WTC11 (cell line): ENCODE measurements around the gene ASTN2. TPM values are rescaled to one million over a fixed set of nuclear protein-coding genes. Genes with fewer than 3 reads are reported as not detected.

Source experiments
- ATAC-seq: fragments of 200-7000 bp; cut with Tn5 transposase; 2 replicates; pipeline ENCODE4 v1.10.0; 2021; ENCODE audit warnings: mild to moderate bottlenecking, moderate library complexity
- CTCF ChIA-PET: fragments of 300-600 bp; sonication (Branson Sonifier 250); formaldehyde crosslinking; loops from one replicate; lab custom pipeline; 2021; ENCODE audit warnings: antibody characterized with exemption; lab: Charles Lee
- POLR2A ChIA-PET: fragments of 350-600 bp; sonication (Branson Sonifier 250); formaldehyde crosslinking; loops from one replicate; lab custom pipeline; 2021; ENCODE audit warnings: antibody characterized with exemption; lab: Charles Lee
- DNase-seq: peaks from one replicate; pipeline ENCODE4 v3.0.0; 2021; ENCODE audit warnings: low spot score
- H3K27ac Mint-ChIP-seq: 2 replicates; pipeline ENCODE4 v1.8.0; 2021; ENCODE audit warnings: mixed read lengths
- H3K27me3 Mint-ChIP-seq: 2 replicates; pipeline ENCODE4 v1.8.0; 2021; ENCODE audit warnings: low read depth, mild to moderate bottlenecking, moderate library complexity, mixed read lengths
- H3K36me3 Mint-ChIP-seq: 2 replicates; pipeline ENCODE4 v1.8.0; 2021; ENCODE audit warnings: mixed read lengths
- H3K4me1 Mint-ChIP-seq: 2 replicates; pipeline ENCODE4 v1.8.0; 2022; ENCODE audit warnings: mixed read lengths
- H3K4me3 Mint-ChIP-seq: 2 replicates; pipeline ENCODE4 v1.8.0; 2021; ENCODE audit warnings: mild to moderate bottlenecking, moderate library complexity, mixed read lengths
- H3K9me3 Mint-ChIP-seq: 2 replicates; pipeline ENCODE4 v1.8.0; 2021; ENCODE audit warnings: mixed read lengths
- ATF1 ChIP-seq: sonication (generic); formaldehyde crosslinking; IDR thresholded peaks from 2 replicates; pipeline ENCODE4 v1.8.1; 2023; ENCODE audit warnings: mild to moderate bottlenecking, moderate library complexity, missing genetic modification reagents
- ATF6 ChIP-seq: sonication (generic); formaldehyde crosslinking; IDR thresholded peaks from 2 replicates; pipeline ENCODE4 v1.8.1; 2023; ENCODE audit warnings: mild to moderate bottlenecking, missing genetic modification reagents
- CREM ChIP-seq: sonication (generic); formaldehyde crosslinking; IDR thresholded peaks from 2 replicates; pipeline ENCODE4 v1.8.1; 2022; ENCODE audit warnings: mild to moderate bottlenecking, missing genetic modification reagents, moderate library complexity
- FOXK1 ChIP-seq: sonication (generic); formaldehyde crosslinking; IDR thresholded peaks from 2 replicates; pipeline ENCODE4 v1.8.0; 2022; ENCODE audit warnings: mild to moderate bottlenecking, moderate library complexity, missing genetic modification reagents
- GTF2I ChIP-seq: fragments of 250-450 bp; sonication (Bioruptor Pico); conservative IDR thresholded peaks from 2 replicates; pipeline ENCODE4 v1.4.0; 2021; ENCODE audit warnings: mild to moderate bottlenecking
- KAT7 ChIP-seq: sonication (generic); formaldehyde crosslinking; IDR thresholded peaks from 2 replicates; pipeline ENCODE4 v1.8.1; 2023; ENCODE audit warnings: missing genetic modification reagents, mild to moderate bottlenecking, borderline replicate concordance
- MXD4 ChIP-seq: fragments of 250-450 bp; sonication (Bioruptor Pico); IDR thresholded peaks from 2 replicates; pipeline ENCODE4 v1.8.0; 2021; ENCODE audit warnings: mild to moderate bottlenecking, moderate library complexity, borderline replicate concordance
- NFATC4 ChIP-seq: fragments of 250-450 bp; sonication (Bioruptor Pico); IDR thresholded peaks from 2 replicates; pipeline ENCODE4 v1.9.0; 2021; ENCODE audit warnings: mild to moderate bottlenecking
- NR2C2 ChIP-seq: sonication (generic); formaldehyde crosslinking; IDR thresholded peaks from 2 replicates; pipeline ENCODE4 v1.8.0; 2022; ENCODE audit warnings: mild to moderate bottlenecking, missing genetic modification reagents
- TCF7 ChIP-seq: sonication (generic); formaldehyde crosslinking; IDR thresholded peaks from 2 replicates; pipeline ENCODE4 v1.8.0; 2022; ENCODE audit warnings: mild to moderate bottlenecking, low read depth, missing genetic modification reagents, moderate library complexity
- ZBTB21 ChIP-seq: sonication (generic); formaldehyde crosslinking; IDR thresholded peaks from 2 replicates; pipeline ENCODE4 v1.8.1; 2023; ENCODE audit warnings: mild to moderate bottlenecking, missing genetic modification reagents, borderline replicate concordance
- ZNF219 ChIP-seq: sonication (generic); formaldehyde crosslinking; IDR thresholded peaks from 2 replicates; pipeline ENCODE4 v1.8.0; 2023; ENCODE audit warnings: missing genetic modification reagents, mild to moderate bottlenecking, borderline replicate concordance
- ZNF263 ChIP-seq: sonication (generic); formaldehyde crosslinking; IDR thresholded peaks from 2 replicates; pipeline ENCODE4 v1.8.1; 2022; ENCODE audit warnings: low read depth, mild to moderate bottlenecking, moderate library complexity, missing genetic modification reagents
- ZNF671 ChIP-seq: fragments of 250-450 bp; sonication (Bioruptor Pico); IDR thresholded peaks from 2 replicates; pipeline ENCODE4 v1.8.0; 2021; ENCODE audit warnings: mild to moderate bottlenecking
- total RNA-seq: library from RNA; stranded (reverse); gene quantifications from 3 replicates; pipeline ENCODE4 v1.2.3, GENCODE V29; 2021
- TF ChIP-seq, protein P1 (sequence below): sonication (generic); formaldehyde crosslinking; IDR thresholded peaks from 2 replicates; pipeline ENCODE4 v1.8.0; 2022; ENCODE audit warnings: missing genetic modification reagents
- TF ChIP-seq, protein P2 (sequence below): fragments of 250-450 bp; sonication (Bioruptor Pico); IDR thresholded peaks from 2 replicates; pipeline ENCODE4 v1.9.0; 2021; ENCODE audit warnings: mild to moderate bottlenecking
- TF ChIP-seq, protein P3 (sequence below): sonication (generic); formaldehyde crosslinking; IDR thresholded peaks from 2 replicates; pipeline ENCODE4 v1.8.1; 2022; ENCODE audit warnings: low read depth, missing genetic modification reagents, borderline replicate concordance

ASTN2 gene
- total RNA-seq, 1 experiment from 2014 or later, result 16.2 TPM

- POLR2A ChIA-PET, result no interaction called here
- no peak for DNase-seq
- Mint-ChIP-seq H3K27me3 (no peaks in the 10 kb centered on the region), H3K4me1 (peaks cover 10% of the 10 kb centered on the region), H3K27ac (no peak overlapping the region)
- CTCF ChIA-PET, result no interaction called here
- ATAC-seq, result no peak
- TF ChIP-seq FOXK1 (CRISPR knock-in tag) (no peak), ZNF219 (no peak), GTF2I (no peak)
- TF ChIP-seq, all 79 proteins: peak for 0
- Mint-ChIP-seq H3K36me3 (peaks cover 2% of the 10 kb centered on the region; the same call in 1 of the 2 replicates), H3K9me3 (peaks cover 9% of the 10 kb centered on the region), H3K4me3 (no peak overlapping the region)
These were observed 964.3 kb downstream of the ASTN2 start for GRCh38 chr9:116450378-116451139.

DNA sequence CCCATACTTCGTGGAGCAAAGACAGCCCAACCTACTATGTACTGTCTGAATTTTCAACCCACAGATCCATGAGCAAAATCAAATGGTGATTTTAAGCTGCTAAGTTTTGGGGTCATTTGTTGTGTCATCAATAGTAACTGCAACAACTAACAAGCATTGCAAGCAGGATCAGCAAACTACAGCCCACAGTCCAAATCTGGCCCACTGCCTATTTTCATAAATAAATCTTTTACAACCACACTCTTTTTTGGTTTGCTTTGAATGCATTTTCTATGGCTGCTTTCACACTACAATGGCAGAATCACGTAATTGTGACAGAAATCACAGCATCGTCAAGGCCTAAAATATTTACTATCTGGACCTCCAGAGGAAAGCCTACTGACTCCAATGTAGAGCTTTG, 964.9 kb downstream of the ASTN2 start:
- peaks cover 9% of the 10 kb centered on the region for H3K9me3 Mint-ChIP-seq
- peaks cover 2% of the 10 kb centered on the region; the same call in 1 of the 2 replicates for H3K36me3 Mint-ChIP-seq
- H3K4me1 Mint-ChIP-seq, result peaks cover 10% of the 10 kb centered on the region
- no peaks in the 10 kb centered on the region for H3K27me3 Mint-ChIP-seq
- ChIA-PET POLR2A (no interaction called here), CTCF (no interaction called here)
- DNase-seq (no peak), ATAC-seq (no peak)
- H3K27ac Mint-ChIP-seq, result no peak overlapping the region
- H3K4me3 Mint-ChIP-seq, result no peak overlapping the region
- TF ChIP-seq TCF7 (CRISPR knock-in tag), result no peak
- no peak for TF ChIP-seq NR2C2 (CRISPR knock-in tag)
- TF ChIP-seq ATF6 (CRISPR knock-in tag), result no peak
- TF ChIP-seq, protein P1, sequence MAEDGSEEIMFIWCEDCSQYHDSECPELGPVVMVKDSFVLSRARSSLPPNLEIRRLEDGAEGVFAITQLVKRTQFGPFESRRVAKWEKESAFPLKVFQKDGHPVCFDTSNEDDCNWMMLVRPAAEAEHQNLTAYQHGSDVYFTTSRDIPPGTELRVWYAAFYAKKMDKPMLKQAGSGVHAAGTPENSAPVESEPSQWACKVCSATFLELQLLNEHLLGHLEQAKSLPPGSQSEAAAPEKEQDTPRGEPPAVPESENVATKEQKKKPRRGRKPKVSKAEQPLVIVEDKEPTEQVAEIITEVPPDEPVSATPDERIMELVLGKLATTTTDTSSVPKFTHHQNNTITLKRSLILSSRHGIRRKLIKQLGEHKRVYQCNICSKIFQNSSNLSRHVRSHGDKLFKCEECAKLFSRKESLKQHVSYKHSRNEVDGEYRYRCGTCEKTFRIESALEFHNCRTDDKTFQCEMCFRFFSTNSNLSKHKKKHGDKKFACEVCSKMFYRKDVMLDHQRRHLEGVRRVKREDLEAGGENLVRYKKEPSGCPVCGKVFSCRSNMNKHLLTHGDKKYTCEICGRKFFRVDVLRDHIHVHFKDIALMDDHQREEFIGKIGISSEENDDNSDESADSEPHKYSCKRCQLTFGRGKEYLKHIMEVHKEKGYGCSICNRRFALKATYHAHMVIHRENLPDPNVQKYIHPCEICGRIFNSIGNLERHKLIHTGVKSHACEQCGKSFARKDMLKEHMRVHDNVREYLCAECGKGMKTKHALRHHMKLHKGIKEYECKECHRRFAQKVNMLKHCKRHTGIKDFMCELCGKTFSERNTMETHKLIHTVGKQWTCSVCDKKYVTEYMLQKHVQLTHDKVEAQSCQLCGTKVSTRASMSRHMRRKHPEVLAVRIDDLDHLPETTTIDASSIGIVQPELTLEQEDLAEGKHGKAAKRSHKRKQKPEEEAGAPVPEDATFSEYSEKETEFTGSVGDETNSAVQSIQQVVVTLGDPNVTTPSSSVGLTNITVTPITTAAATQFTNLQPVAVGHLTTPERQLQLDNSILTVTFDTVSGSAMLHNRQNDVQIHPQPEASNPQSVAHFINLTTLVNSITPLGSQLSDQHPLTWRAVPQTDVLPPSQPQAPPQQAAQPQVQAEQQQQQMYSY (CRISPR knock-in tag), result no peak
- TF ChIP-seq NFATC4 (CRISPR knock-in tag), result no peak
- no peak for TF ChIP-seq ZNF263 (CRISPR knock-in tag)

GRCh38 chr9:116448431-116448830, 966.4 kb downstream of the ASTN2 start:
- no peaks in the 10 kb centered on the region for H3K9me3 Mint-ChIP-seq
- no peak for DNase-seq
- POLR2A ChIA-PET, result no interaction called here
- ATAC-seq, result no peak
- TF ChIP-seq MXD4 (CRISPR knock-in tag), result no peak
- TF ChIP-seq ZNF671, result no peak
- TF ChIP-seq, protein P2, sequence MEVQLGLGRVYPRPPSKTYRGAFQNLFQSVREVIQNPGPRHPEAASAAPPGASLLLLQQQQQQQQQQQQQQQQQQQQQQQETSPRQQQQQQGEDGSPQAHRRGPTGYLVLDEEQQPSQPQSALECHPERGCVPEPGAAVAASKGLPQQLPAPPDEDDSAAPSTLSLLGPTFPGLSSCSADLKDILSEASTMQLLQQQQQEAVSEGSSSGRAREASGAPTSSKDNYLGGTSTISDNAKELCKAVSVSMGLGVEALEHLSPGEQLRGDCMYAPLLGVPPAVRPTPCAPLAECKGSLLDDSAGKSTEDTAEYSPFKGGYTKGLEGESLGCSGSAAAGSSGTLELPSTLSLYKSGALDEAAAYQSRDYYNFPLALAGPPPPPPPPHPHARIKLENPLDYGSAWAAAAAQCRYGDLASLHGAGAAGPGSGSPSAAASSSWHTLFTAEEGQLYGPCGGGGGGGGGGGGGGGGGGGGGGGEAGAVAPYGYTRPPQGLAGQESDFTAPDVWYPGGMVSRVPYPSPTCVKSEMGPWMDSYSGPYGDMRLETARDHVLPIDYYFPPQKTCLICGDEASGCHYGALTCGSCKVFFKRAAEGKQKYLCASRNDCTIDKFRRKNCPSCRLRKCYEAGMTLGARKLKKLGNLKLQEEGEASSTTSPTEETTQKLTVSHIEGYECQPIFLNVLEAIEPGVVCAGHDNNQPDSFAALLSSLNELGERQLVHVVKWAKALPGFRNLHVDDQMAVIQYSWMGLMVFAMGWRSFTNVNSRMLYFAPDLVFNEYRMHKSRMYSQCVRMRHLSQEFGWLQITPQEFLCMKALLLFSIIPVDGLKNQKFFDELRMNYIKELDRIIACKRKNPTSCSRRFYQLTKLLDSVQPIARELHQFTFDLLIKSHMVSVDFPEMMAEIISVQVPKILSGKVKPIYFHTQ (CRISPR knock-in tag), result no peak
- TF ChIP-seq ZNF263 (CRISPR knock-in tag), result no peak
- no peak for TF ChIP-seq ATF1
- TF ChIP-seq, protein P3, sequence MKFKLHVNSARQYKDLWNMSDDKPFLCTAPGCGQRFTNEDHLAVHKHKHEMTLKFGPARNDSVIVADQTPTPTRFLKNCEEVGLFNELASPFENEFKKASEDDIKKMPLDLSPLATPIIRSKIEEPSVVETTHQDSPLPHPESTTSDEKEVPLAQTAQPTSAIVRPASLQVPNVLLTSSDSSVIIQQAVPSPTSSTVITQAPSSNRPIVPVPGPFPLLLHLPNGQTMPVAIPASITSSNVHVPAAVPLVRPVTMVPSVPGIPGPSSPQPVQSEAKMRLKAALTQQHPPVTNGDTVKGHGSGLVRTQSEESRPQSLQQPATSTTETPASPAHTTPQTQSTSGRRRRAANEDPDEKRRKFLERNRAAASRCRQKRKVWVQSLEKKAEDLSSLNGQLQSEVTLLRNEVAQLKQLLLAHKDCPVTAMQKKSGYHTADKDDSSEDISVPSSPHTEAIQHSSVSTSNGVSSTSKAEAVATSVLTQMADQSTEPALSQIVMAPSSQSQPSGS, result no peak
- TF ChIP-seq ZBTB21 (CRISPR knock-in tag), result no peak
- TF ChIP-seq NR2C2 (CRISPR knock-in tag), result no peak
- no peak for TF ChIP-seq KAT7 (CRISPR knock-in tag)
- no peak for TF ChIP-seq CREM (CRISPR knock-in tag)
- no peak overlapping the region for H3K27ac Mint-ChIP-seq
- no peak overlapping the region for H3K4me3 Mint-ChIP-seq
- H3K4me1 Mint-ChIP-seq, result peaks cover 10% of the 10 kb centered on the region
- H3K36me3 Mint-ChIP-seq, result no peaks in the 10 kb centered on the region
- CTCF ChIA-PET, result no interaction called here
- no peaks in the 10 kb centered on the region for H3K27me3 Mint-ChIP-seq
